MCF 10A (cell line): ENCODE measurements around the gene AKT1S1. TPM values are rescaled to one million over a fixed set of nuclear protein-coding genes. Genes with fewer than 3 reads are reported as not detected.
"Not testable (repeated sequence)": the region's sequence is repeated elsewhere in the genome, so short reads cannot be mapped to it uniquely, and the experiment has no call there.

Source experiments
- Bru-seq: library from RNA; stranded (reverse); fragments of 400-500 nt; gene quantifications from one replicate; lab custom pipeline; 2021; lab: Mats Ljungman, UMichigan
- BruChase-seq, 2 experiments: library from RNA; stranded (reverse); fragments of 400-500 nt; gene quantifications; one replicate each; lab custom pipeline; 2021; lab: Mats Ljungman, UMichigan
- BruUV-seq: library from RNA; stranded (reverse); fragments of 400-500 nt; replicated peaks from 2 replicates; lab custom pipeline; 2021; lab: Mats Ljungman, UMichigan
- CTCF ChIA-PET: fragments of 300-600 bp; sonication (Branson Sonifier 250); formaldehyde crosslinking; extraction: SDS; loops from one replicate; lab custom pipeline; 2021; ENCODE audit warnings: antibody characterized with exemption, inconsistent platforms; lab: Yijun Ruan, JAX
- POLR2A ChIA-PET: fragments of 300-600, 350-650 bp; sonication (Branson Sonifier 250); formaldehyde crosslinking; extraction: SDS; loops from one replicate; lab custom pipeline; 2020; ENCODE audit warnings: antibody characterized with exemption, inconsistent platforms; lab: Yijun Ruan, JAX
- DNase-seq: peaks from one replicate; pipeline ENCODE4 v3.0.0-alpha.2; 2018; ENCODE audit not compliant: unreplicated experiment
- H3K27ac Mint-ChIP-seq: one replicate; pipeline ENCODE4 v1.8.0; 2022; ENCODE audit warnings: mild to moderate bottlenecking, low read depth, mixed read lengths; ENCODE audit not compliant: unreplicated experiment
- H3K27me3 Mint-ChIP-seq: one replicate; pipeline ENCODE4 v1.8.0; 2022; ENCODE audit warnings: mixed read lengths; ENCODE audit not compliant: insufficient read depth, unreplicated experiment
- H3K36me3 Mint-ChIP-seq: one replicate; pipeline ENCODE4 v1.8.0; 2022; ENCODE audit warnings: mild to moderate bottlenecking, moderate library complexity, mixed read lengths; ENCODE audit not compliant: insufficient read depth, unreplicated experiment
- H3K4me1 Mint-ChIP-seq: one replicate; pipeline ENCODE4 v1.8.0; 2022; ENCODE audit warnings: mixed read lengths; ENCODE audit not compliant: insufficient read depth, unreplicated experiment
- H3K4me3 Mint-ChIP-seq: one replicate; pipeline ENCODE4 v1.8.0; 2022; ENCODE audit warnings: mild to moderate bottlenecking, moderate library complexity, mixed read lengths; ENCODE audit not compliant: unreplicated experiment
- H3K9me3 Mint-ChIP-seq: one replicate; pipeline ENCODE4 v1.8.0; 2022; ENCODE audit warnings: mixed read lengths; ENCODE audit not compliant: unreplicated experiment
- CTCF ChIP-seq: fragments of 200-600 bp; IDR thresholded peaks from one replicate; pipeline ENCODE4 v1.8.0; 2022; ENCODE audit warnings: antibody characterized with exemption, mild to moderate bottlenecking; ENCODE audit not compliant: unreplicated experiment
- intact Hi-C: fragments of 100-400 bp; cut with micrococcal nuclease; formaldehyde crosslinking; loops from 2 replicates; pipeline ENCODE4 v1.14.1; 2022
- long read RNA-seq: library from polyadenylated mRNA; stranded (forward); transcript quantifications from one replicate; pipeline ENCODE4 v2.0.0, GENCODE V29; 2022
- total RNA-seq: library from RNA; stranded (reverse); gene quantifications from 2 replicates; pipeline ENCODE4 v1.2.3, GENCODE V29; 2022

The AKT1S1 gene
- 74.7 and 79.2 TPM in 2 replicates for total RNA-seq
- percentile 71 among the genes with signal in this experiment for Bru-seq, nascent RNA
- BruChase-seq, experiment 1, labeled RNA remaining after a 6-hour chase, result percentile 88 among the genes with signal in this experiment
- BruChase-seq, experiment 2, labeled RNA remaining after a 2-hour chase, result percentile 78 among the genes with signal in this experiment
- long read RNA-seq, transcript AKT1S1-205 (4 exons, 3,640 nt), result minor isoform, 19 of 113 reads
- long read RNA-seq, transcript AKT1S1-207 (5 exons, 3,075 nt), result major isoform, 64 of 113 reads
- long read RNA-seq, partial matches to known transcripts, result 4 of 113 reads
- long read RNA-seq, other reads (novel, unspliced or antisense), result 20 of 113 reads

DNA sequence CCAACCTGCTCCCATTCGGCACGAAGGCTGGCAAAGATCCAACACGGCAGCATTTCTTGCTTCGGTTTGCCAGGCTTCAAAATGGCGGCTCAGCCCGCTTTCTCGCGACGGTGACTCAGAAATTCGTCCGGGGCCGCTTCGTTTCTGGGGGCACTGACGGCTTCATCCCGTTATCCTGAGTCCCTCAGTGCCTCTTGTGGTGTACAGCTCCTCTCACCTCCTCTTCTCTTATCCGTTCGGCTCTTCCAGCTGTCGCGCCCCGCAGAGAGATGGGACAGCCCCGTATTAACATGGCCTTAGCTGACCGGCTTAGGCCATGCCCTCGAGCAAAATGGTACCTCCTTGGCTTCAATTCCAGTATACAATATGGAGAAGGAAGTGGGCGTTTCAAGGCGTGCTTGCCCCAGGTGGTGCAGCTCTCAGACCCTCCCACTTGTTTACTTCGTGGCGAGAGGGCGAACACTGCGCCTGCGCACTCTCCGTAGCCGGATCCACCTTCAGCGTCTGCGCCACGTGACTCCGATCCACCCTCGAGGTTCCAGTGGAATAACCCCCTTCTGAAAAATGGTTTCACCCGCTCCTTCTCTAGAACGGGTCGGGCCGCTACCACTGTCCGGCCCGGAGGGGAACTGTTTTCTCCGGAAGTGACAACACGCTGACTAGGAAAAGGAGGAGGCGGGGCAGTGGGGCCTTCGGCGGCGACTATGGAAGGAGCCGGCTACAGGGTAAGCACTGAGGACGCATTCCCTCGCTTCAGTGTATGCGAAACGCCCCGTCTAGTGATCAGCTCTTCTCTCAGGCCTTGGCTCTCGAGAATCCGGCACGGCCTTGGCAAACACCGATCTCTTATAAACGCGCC lies at the start of gene AKT1S1, which contains the start of gene TBC1D17:
Gene AKT1S1, minus strand, starts transcription at position 336 of the 859 bp plus-strand sequence. CDS start 4,060 bp downstream, outside the sequence.
Gene TBC1D17, plus strand, starts transcription at position 683 of the 859 bp plus-strand sequence. Its CDS starts 22 bp downstream, at position 705.
- peak; percentile 100 for DNase-seq
- TF ChIP-seq CTCF, result no peak
- TSS peak; percentile 55 for BruUV-seq
- Mint-ChIP-seq H3K4me1 (peaks cover 10% of the 10 kb centered on the region), H3K9me3 (no peaks in the 10 kb centered on the region), H3K36me3 (peaks cover 53% of the 10 kb centered on the region), H3K27ac (no peak within 1 kb of the TSS), H3K27me3 (no peaks in the 10 kb centered on the region), H3K4me3 (no peak within 1 kb of the TSS)
- intact Hi-C loops, result loop anchor here (2.0 kb wide), 1 partner anchor 52 kb away; the partner anchor contains the start of genes ATF5 and NUP62
- CTCF ChIA-PET, result no interaction called here
- POLR2A ChIA-PET, result interaction anchor here (0.7 to 4.0 kb wide), 23 partner anchors 11 to 634 kb away, joined by 3 to 78 read pairs (median 8); partner anchors contain the start of genes AP2A1, ATF5, BCL2L12 and FUZ

DNA sequence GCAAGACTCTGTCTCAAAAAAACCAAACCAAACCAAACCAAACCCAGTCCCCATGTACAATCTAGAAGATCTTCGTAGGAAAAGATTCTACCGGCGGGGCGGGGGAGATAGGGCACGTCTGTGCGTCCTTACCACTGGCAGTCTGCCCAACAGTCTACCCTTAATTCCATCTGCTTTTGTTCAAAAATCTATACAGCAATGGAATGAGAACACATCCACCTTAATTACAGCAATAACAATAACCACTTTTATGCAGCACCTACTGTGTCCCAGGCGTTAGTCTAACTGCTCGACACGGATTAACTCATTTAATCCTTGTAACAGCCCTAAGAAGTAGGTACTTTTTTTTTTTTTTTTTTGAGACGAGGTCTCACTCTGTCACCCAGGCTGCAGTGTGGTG lies 49.4 kb upstream of the AKT1S1 start:
- POLR2A ChIA-PET, result no interaction called here
- CTCF ChIA-PET, result no interaction called here
- no TSS peak for BruUV-seq
- H3K4me3 Mint-ChIP-seq, result no peak overlapping the region
- peaks cover 63% of the 10 kb centered on the region for H3K36me3 Mint-ChIP-seq
- H3K27ac Mint-ChIP-seq, result no peak overlapping the region
- intact Hi-C loops, result no loop called here
- no peaks in the 10 kb centered on the region for H3K9me3 Mint-ChIP-seq
- no peak for TF ChIP-seq CTCF
- DNase-seq, result no peak
- H3K4me1 Mint-ChIP-seq, result peaks cover 22% of the 10 kb centered on the region
- no peaks in the 10 kb centered on the region for H3K27me3 Mint-ChIP-seq

- POLR2A ChIA-PET, result no interaction called here
- DNase-seq, result no peak
- no peak for TF ChIP-seq CTCF
- H3K4me3 Mint-ChIP-seq, result no peak overlapping the region
- H3K27me3 Mint-ChIP-seq, result no peaks in the 10 kb centered on the region
- intact Hi-C loops, result no loop called here
- no TSS peak for BruUV-seq
- H3K9me3 Mint-ChIP-seq, result no peaks in the 10 kb centered on the region
- H3K4me1 Mint-ChIP-seq, result peaks cover 23% of the 10 kb centered on the region
- peaks cover 57% of the 10 kb centered on the region for H3K36me3 Mint-ChIP-seq
- H3K27ac Mint-ChIP-seq, result no peak overlapping the region
- CTCF ChIA-PET, result no interaction called here
Measured at GRCh38 chr19:49925486-49925885, 48.3 kb upstream of the AKT1S1 start.

- H3K9me3 Mint-ChIP-seq, DNase-seq, H3K27ac Mint-ChIP-seq, H3K27me3 Mint-ChIP-seq, BruUV-seq, intact Hi-C loops, H3K4me3 Mint-ChIP-seq: not testable (repeated sequence)
- H3K36me3 Mint-ChIP-seq, result peaks cover 56% of the 10 kb centered on the region
- POLR2A ChIA-PET, result interaction anchor here (0.6 to 0.9 kb wide), 2 partner anchors 38 to 47 kb away, joined by 4 read pairs; partner anchors contain the start of gene TBC1D17
- CTCF ChIA-PET, result interaction anchor here (0.7 kb wide), 1 partner anchor 12 kb away, joined by 3 read pairs; no protein-coding TSS in a partner anchor
- H3K4me1 Mint-ChIP-seq, result peaks cover 17% of the 10 kb centered on the region
Measured at GRCh38 chr19:49924881-49925210, 47.7 kb upstream of the AKT1S1 start.
